RPMI7951 (cell line): ENCODE measurements around the gene NHS. TPM values are rescaled to one million over a fixed set of nuclear protein-coding genes. Genes with fewer than 3 reads are reported as not detected.
A peak's percentile ranks its signal among the peaks of the same experiment; 100 is the strongest.

ENCODE experiments used
- DNase-seq: peaks from one replicate; pipeline ENCODE4 v3.0.0-alpha.2; 2012; ENCODE audit warnings: low read depth
- total RNA-seq: library from RNA; depleted of rRNA; stranded (reverse); fragments of >200 nt; shearing (Covaris generic); gene quantifications from 2 replicates; pipeline ENCODE4 v1.2.3, GENCODE V29; 2014

Gene NHS
- total RNA-seq, 1 experiment from 2014 or later, result 7.1 TPM

GRCh38 chrX:17736478-17736855, 361.5 kb downstream of the NHS start:
- DNase-seq, result peak; percentile 0

GRCh38 chrX:17736856-17737709, 362.1 kb downstream of the NHS start, which contains the start of gene SCML1:
Gene SCML1, plus strand, starts transcription at chrX:17737493. Its CDS starts 6,694 bp downstream, at chrX:17744187.
- peak; percentile 95 for DNase-seq

DNA sequence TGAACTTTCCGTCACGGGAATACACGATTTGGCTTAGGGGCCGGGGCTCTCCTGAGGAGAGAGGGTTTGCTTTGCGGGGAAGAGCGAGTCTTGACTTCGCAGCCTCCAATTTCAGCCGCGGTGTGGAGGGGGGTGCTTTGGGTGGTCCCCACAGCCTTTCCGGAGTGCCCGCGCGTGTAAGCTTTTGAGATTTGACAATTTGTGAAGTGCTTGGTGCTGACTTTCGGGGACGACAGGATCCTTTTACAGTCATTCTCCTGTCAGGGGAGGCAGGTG, 362.6 kb downstream of the NHS start:
- DNase-seq, result no peak

DNA sequence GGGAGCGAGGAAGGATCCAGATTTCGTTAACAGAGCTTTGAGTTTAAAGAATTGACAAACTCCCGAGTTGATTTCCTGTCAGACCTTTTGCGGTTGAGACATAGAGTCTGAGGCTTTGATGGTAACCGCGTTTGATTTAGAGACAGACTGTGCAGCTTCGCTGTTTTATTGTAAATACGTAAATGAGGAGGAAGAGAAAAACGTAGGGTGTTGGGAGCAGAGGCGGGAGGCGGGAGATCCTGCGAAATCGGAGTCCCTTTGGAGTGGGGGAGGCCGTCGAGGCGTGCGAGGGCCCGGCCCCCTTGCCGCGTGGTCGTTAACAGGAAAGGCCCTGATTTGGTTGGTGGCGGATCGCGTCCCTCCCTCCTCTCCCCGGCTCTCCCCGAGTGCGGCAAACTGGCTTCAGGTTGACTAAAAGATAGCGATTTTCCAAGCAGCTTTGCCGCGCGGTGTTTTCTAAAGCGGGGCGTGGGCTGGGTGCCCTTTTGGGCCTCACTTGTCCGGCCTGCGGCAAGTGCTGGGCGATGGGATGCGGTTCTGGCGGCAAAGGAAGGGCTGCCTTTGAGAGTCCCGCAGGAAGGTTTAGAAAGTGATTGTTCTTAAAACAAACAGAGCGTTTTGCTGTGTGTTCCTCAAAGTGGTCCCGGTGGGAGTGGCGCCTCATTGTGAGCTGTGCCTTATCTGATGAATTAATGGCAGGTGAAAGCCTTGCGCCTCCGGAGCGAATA, 363.1 kb downstream of the NHS start:
- peak; percentile 66 for DNase-seq

- DNase-seq, result peak; percentile 2
Measured at GRCh38 chrX:17738737-17739535, 363.9 kb downstream of the NHS start.

GRCh38 chrX:17740137-17741122, 365.4 kb downstream of the NHS start:
- no peak for DNase-seq

DNA sequence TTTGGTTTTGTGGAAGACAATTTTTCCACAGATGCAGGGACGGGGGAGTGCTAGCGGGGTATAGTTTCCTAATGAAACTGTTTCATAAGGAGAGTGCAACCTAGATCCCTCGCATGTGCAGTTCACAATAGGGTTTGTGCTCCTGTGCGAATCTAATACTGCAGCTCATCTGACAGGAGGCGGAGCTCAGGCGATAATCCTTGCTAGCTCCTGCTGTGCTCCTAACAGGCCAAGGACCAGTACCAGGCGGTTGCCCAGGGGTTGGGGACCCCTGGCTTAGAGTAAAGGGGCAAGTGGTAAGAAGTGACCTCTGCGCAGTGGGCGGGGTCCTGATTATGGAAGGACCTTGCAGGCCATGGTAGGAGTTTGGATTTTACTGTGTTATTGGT, 366.1 kb downstream of the NHS start:
- DNase-seq, result no peak

GRCh38 chrX:17743913-17744312, 368.9 kb downstream of the NHS start:
- peak; percentile 18 for DNase-seq

GRCh38 chrX:17744896-17745523, 370.0 kb downstream of the NHS start:
- DNase-seq, result peak; percentile 3

DNA sequence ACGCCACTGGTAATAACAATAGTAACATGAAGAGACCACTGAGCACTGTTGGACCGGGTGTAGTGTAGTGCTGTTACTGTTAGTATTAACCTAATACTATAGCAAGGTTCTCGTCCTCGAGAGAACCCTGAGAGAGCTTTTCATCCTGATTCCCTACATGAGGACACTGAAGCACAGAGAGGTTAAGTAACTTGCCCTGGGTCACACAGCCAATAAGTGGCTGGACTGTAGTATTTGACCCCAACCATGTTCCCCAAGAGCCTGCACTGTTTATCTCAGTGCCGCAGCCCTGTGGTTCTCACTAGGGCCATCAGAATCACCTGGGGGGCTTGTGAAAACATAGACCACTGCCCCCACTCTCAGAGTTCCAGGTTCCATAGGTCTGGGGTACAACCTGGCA, 372.7 kb downstream of the NHS start:
- no peak for DNase-seq

- DNase-seq, result no peak
Measured at GRCh38 chrX:17748684-17749083, 373.7 kb downstream of the NHS start.

DNA sequence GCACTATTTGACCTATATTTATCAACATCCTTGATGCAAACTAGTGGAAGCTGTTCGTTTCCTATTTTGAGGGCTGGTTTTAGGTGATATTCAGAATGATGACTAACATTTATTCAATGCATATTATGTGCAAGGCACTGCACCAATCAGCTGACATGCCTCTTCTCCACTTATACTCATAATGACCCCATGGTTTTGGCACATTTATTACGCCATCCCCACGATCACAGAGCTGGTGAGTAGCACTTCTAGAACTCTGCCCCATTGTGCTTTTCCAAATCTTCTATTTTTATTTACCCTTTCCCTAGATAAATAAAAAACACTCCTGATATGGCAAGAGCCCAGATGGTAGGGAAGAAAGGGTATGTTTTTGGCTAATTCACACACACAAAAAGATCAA, 375.4 kb downstream of the NHS start:
- no peak for DNase-seq

DNA sequence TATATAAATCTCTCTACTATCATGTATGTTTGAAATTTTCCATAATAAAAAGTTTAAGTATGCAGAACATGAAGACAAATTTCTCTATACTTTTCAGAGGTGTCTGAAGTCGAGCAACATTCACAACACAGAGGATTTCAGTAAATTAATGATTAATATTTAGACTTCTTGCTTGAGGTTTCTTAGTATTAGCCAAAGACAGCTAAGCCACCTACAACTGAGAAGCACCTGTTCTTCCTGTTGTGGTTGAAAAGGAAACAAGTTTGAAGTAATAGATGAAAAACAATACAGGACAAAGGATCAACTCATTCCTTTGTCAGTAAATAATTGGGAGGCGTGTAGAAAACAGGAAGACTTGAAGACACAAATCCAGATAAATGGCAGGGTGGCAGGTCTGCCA, 383.4 kb downstream of the NHS start:
- no peak for DNase-seq

GRCh38 chrX:17759990-17760389, 385.0 kb downstream of the NHS start:
- no peak for DNase-seq

DNA sequence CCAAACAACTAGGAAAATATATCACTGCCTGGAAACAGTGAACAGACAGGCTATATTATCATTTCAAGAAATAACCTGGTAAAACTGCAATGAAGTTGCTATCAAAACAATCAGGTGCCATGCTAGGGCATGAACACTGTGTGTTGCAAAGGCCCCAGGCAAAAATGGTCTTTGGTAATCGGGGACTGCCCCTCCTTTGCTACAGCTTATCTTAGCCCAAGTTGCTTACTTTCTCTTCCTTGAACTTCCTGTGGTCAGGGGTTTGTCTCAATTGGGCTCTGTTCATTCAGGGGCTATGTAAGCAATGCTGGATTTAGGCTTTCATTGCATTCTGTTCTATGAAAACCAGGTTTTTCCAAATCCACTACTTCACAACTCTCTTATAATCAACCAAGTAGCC, 392.7 kb downstream of the NHS start:
- no peak for DNase-seq

DNA sequence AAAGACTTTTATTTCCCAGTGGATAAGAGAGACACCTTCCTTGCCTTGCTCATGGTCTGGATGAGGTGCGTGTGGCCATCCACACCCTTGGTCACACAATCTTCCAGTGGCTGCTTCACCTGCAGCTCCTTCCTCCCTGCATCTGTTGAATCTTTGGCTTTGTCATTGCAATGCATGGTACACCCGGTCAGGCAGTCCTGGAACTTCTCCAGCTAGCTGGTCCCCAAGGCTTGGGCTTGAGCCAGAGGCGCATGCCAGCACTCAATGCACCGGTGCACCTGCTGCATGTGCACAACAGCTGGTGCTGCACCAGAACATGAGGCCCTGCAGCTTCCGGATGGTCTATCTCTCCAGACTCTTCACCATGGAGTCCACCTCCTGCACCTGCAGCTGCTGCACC, 394.0 kb downstream of the NHS start:
- DNase-seq, result no peak

DNA sequence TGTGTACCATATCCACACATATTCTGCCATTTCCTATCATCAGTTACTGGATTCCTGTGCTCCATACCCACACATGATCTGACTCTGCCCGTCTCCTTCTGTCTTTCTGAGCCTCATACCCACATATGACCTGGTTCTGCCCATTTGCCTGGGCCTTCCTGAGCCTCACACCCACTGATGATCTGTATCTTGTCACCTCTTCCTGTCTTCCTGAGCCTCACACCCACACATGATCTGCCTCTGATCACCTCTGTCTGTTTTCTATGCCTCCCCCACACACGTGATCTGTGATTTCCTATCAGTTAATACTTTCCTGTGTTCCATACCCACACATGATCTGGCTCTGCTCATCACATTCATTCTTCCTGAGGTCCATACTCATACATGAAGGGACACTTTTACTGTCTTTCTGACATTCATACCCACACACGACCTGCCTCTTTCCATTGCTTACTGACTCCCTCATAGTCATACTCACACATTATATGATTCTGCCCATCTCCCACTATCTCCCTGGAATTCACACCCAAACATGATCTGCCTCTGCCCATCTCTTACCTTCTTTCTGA, 394.8 kb downstream of the NHS start:
- no peak for DNase-seq

GRCh38 chrX:17773221-17773876, 398.3 kb downstream of the NHS start:
- DNase-seq, result no peak

DNA sequence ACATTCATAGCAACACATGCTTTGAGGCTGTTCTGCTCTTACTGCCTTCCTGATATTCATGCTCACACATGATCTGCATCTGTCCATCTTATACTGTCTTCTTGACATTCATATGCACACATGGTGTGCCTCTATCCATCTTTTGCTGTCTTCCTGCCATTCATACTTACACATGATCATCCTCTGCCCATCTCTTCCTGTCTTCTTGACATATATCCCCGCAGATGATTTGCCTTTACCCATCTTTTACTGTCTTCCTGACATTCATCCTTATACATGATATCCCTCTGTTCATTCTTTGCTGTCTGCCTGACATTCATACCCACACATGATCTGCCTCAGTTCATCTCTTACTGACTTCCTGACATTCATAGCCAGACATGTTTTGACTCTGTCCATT, 399.1 kb downstream of the NHS start:
- DNase-seq, result no peak

- no peak for DNase-seq
Measured at GRCh38 chrX:17778997-17779396, 404.0 kb downstream of the NHS start.
